HTERT RPE-1 (cell line): ENCODE data around the gene STIM2.
"Not testable (repeated sequence)": the region's sequence is repeated elsewhere in the genome, so short reads cannot be mapped to it uniquely, and the experiment has no call there.

Experiments
- in situ Hi-C: fragments of 300-500 bp; cut with MboI; formaldehyde crosslinking; loops from 4 replicates; pipeline ENCODE4 v1.14.3; 2020; ENCODE audit warnings: low sequenced_read_pairs

Gene STIM2

GRCh38 chr4:26866781-26867180 is 6.1 kb downstream of the STIM2 start:
- in situ Hi-C loops, result no loop called here

GRCh38 chr4:26867914-26868684 is 7.5 kb downstream of the STIM2 start:
- in situ Hi-C loops, result no loop called here

GRCh38 chr4:26870576-26871262 is 10.1 kb downstream of the STIM2 start:
- in situ Hi-C loops, result no loop called here

- in situ Hi-C loops, result no loop called here
These were observed 11.0 kb downstream of the STIM2 start for GRCh38 chr4:26871611-26872010.

- in situ Hi-C loops, result no loop called here
These were observed 12.9 kb downstream of the STIM2 start for GRCh38 chr4:26873391-26874026.

- in situ Hi-C loops, result no loop called here
These were observed 13.5 kb downstream of the STIM2 start for GRCh38 chr4:26874110-26874509.

GRCh38 chr4:26877406-26877805 is 16.8 kb downstream of the STIM2 start:
- in situ Hi-C loops, result no loop called here

GRCh38 chr4:26877961-26878360 is 17.3 kb downstream of the STIM2 start:
- in situ Hi-C loops, result no loop called here

GRCh38 chr4:26878794-26879391 is 18.3 kb downstream of the STIM2 start:
- in situ Hi-C loops, result no loop called here

- in situ Hi-C loops, result no loop called here
These were observed 19.2 kb downstream of the STIM2 start for GRCh38 chr4:26879805-26880204.

GRCh38 chr4:26884026-26884425 is 23.4 kb downstream of the STIM2 start:
- in situ Hi-C loops, result no loop called here

GRCh38 chr4:26884486-26884988 is 23.9 kb downstream of the STIM2 start:
- in situ Hi-C loops, result no loop called here

GRCh38 chr4:26885912-26886274 is 25.3 kb downstream of the STIM2 start:
- in situ Hi-C loops, result no loop called here

GRCh38 chr4:26887143-26887542 is 26.5 kb downstream of the STIM2 start:
- in situ Hi-C loops, result no loop called here

GRCh38 chr4:26887809-26888208 is 27.2 kb downstream of the STIM2 start:
- in situ Hi-C loops, result no loop called here

GRCh38 chr4:26889356-26889755 is 28.7 kb downstream of the STIM2 start:
- in situ Hi-C loops, result no loop called here

- in situ Hi-C loops, result no loop called here
These were observed 30.4 kb downstream of the STIM2 start for GRCh38 chr4:26891054-26891453.

- in situ Hi-C loops, result no loop called here
These were observed 31.2 kb downstream of the STIM2 start for GRCh38 chr4:26891867-26892266.

GRCh38 chr4:26892480-26893150 is 32.0 kb downstream of the STIM2 start:
- in situ Hi-C loops, result no loop called here

- in situ Hi-C loops, result no loop called here
These were observed 32.9 kb downstream of the STIM2 start for GRCh38 chr4:26893491-26893890.

- in situ Hi-C loops, result not testable (repeated sequence)
These were observed 34.2 kb downstream of the STIM2 start for GRCh38 chr4:26894881-26895280.
